Activated CD4-positive, CD25-positive, alpha-beta regulatory T cell treated with anti-CD3 and anti-CD28 coated beads, Interleukin-2, amount 50 U/mL, for 24 hours (primary cell): ENCODE data around the gene ITPA.

Source experiments
- ATAC-seq, 2 donors: fragments of 150-1000 bp; cut with Tn5 transposase; one replicate each; pipeline ENCODE4 v1.10.0; 2021; ENCODE audit warnings: mild to moderate bottlenecking in 1 of 2, moderate library complexity in 1 of 2

The ITPA gene

DNA sequence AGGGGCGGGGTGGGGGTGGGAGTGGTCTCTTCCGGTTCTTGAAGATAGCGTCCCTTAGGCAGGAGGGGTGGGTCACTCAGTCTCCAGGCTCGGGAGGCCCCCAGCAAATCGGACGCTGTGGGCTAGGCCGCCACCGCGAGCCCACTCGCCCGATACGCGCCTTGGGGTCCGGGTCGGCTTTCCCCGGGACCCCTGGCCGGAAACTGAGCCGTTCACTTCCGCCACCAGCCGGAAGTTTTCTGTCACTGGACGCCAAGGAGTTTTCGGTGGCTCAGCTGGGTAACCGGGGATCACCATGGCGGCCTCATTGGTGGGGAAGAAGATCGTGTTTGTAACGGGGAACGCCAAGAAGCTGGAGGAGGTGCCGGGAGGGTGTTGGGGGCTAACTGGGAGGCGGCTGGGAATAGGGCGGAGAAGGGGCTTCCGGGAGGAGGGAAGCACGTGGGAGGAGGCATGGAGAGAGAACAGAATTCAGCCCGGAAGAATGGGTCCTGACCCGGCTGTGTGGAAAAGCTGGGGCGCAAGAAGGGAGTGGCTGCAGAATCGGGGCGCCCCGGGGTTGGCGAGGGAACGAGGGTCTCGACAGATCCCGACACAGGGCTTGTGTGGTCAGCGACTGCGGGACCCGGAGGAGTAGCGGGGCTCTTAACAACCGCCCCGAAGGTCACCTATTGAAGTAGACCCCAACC is at the start of gene ITPA:
TSS of gene ITPA (plus strand) at position 242 of the 689 bp plus-strand sequence. CDS start at position 296, 54 bp downstream.
- peak; percentile 44 to 55 for ATAC-seq

DNA sequence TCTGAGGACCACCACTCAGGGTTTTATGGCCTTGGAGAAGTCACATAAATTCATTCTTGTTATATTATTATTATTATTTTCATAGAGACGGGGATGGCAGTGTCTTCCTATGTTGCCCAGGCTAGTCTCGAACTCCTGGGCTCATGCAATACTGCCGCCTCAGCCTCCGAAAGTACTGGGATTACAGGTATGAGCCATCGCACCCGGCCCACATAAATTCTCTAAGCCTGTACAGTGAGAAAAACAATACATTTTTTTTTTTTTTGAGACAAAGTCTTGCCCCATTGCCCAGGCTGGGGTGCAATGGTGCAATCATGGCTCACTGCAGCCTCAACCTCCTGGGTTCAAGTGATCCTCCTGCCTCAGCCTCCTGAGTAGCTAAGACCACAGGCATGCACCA is 48.9 kb upstream of the ITPA start:
- ATAC-seq, result no peak

DNA sequence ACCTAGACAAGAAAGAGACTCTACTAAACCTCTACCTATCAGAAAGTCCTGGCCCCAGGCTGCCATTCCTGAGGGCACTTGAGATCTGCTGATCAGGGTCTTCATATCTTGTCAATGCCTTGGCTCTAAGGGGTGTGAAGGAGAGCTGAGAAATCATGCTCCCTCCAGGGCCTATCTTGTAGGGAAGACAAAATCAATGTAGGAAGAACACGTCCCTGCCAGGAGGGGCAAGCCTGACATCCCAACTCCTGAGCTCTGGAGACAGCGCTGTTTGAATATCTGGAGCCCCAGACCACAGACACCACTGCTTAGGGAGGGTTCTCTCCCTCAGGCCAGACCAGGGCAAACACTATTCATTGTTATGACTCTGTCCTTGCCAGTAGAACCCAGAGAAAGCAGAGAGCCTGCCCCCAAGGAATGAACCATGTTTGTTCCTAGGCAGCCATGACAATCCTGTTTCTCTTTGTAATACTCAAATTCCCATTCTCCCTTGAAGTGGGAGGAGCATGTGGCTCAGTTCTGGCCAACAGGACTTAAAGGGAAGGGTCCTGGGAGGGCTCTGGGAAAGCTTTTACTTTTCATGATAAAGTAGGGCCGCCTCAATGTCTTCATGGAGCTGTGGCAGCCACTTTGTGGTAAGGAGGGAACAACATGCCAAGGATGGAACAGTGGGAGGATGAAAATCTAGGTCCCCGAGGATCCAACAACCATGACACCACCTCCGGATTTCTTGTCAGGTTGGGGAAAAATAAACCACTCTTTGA is 47.8 kb upstream of the ITPA start:
- no peak for ATAC-seq

DNA sequence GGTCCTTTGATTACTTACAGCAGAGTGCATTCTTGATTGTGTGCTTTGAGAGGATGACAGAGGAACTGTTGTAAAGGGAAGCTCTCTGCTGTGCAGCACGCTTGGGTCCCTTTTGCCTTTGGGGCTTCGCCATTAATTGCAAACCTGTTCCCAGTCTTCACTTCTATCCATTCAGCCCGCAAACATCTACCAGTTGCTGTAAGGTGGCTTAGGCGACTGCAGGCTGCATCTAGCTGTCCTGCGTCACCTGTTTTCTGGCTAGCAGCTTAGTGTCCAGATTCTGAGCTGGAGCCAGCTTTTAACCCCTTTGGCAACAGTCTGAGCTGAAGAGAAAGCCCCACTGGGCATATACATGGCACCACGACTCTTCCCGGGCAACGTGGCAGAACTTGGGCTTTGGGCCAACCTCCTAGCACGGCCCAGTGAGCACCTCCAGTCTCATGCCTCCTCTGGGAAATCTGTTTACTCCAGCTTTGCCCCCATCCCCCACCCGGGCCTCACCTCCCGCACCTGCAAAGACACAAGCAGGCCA is 47.2 kb upstream of the ITPA start:
- ATAC-seq, result no peak

DNA sequence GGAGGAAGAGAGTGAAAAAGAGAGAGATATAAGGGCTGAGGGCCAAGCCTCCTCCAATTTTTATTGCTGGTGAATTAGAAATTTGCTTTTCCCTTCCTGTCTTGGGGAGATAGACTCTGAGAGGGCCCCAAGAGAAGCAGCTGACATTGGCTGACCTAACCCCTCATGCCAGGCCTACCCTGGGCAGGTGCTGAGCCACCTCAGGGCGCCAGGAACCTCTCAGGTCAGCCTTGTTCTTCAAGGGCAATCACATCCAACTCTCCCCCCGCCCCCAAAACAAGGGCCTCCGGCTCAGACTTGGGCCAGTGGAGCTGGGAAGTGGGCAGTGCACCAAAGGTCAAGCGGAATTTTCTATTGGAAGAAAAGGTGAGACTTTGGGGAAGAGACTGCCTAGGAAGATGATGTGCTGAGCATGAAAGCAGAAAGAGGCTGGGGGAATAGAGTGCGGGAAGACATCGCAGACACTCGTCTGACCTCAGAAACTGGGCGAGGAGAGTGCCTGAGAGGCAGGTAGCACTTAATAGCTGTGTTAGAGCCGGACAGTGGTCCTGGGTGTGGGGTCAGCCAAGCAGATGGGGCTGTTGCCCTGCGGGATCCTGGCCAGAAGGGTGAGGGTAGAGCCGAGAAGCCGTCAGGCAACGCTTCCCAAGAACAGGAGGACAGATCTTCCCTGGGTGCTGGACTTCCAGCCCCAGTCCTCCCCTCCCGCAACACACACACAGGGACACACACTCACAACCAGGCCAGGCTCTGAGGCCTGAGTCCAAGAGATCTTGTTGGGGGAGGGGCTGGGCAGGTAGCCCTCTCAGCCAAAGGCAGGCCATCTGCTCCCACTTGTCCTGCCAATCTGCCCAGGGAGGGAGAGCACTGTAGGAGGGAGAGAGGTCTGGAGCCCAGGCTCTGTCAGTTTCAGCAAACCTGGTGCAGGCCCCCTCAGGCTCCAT is 45.9 kb upstream of the ITPA start:
- no peak for ATAC-seq

DNA sequence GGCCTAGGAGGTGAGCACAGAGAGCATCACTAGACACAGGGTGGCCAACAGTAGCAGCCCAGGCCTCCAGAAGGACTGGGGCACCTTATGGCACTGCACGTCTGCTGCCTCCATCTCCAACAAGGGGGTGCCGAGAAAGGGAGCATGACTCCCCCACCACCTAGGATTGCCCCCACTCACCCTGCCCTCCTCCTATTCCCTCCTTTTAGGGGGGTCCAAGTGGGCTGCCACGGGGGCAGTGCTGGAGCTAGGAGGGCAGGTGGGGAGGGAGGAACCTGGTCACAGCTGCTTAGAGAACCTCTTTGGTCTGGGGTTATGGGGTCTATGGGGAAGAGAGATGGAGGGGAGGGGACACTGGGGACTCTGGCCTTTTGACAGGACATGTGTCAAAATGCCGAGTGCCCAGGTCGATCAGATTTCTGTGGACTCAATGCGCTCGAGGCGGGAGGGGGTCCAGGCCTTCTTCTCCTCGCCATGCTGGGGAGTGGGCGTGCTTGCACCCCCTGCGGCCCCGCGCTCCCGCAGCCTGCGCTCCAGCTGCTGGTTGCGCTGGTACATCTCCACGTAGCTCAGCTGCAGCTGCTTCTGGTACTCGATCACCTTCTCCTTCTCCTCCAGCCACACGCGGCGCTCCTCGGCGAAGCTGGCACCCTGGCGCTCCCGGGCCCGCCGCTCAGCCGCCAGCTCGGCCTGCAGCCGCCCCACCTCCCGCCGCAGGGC is 45.1 kb upstream of the ITPA start:
- ATAC-seq, result no peak

DNA sequence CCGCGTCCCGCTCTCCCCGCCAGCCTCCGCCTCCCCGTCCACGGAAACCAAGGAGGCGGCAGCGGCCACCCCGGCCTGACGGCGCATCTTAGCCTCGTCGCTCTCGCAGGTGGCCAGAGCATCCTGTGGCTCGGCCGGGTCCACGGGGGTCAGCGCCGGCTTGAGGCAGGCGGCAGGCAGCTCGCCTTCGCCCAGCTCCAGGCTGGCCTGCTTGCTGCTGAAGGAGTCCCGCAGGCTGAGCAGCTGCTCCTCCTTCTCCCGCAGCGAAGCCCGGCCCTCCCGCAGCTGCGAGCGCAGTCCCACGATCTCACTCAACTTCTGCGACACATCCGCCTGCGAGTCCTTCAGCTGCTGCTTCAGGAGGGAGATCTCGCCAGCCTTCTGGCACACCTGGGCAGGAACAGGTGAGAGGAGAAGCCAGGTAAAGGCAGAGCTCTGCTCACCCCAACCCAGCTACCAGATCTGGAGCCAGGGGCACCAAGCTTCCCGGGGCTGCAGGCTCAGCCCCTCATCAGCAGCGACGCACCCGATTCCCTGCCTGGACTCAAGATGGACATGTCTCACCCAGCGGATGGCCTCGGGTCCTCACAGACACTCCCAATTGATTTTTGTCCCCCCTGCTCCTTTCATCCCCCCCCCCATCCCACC is 44.4 kb upstream of the ITPA start:
- ATAC-seq, result no peak

DNA sequence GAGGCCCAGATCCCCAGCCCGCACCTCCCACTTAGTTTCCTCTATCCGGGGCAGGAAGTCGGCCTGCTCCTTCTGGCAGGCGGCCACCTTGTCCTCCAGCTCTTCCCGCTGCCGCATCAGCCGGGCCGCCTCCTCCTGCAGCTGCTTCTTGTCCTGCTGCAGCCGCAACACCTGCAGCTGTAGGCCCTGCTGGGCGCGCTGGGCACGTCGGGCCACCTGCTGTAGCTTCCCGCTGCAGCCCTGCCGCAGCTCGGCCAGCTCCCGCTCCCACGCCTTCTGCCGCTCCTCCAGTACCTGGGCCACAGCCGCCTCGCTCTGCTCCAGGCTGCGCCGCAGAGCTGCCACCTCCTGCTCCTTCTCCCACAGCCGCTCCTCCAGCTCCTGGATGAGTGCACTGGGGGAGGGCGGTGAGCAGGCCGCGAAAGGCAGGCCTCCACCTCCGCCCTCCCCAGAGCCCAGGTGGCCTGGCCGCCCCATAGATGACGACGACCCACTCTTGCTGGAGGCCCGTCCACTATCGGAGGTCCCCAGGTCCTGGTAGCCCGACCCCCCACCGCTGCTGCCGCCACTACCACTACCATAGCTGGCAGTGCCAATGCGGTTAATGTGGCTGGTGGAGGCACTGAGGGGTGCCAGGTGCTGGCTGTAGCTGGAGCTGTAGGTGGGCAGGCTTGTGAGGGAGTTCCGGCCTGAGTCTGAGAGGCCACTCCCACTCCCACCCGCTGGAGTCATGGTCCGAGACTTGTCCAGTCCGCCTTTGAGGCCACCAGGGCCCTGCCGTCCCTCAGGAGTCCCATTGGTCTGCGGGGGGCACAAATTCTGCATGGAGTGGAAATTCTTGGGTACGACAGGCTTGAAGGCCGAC is 43.6 kb upstream of the ITPA start:
- ATAC-seq, result no peak

DNA sequence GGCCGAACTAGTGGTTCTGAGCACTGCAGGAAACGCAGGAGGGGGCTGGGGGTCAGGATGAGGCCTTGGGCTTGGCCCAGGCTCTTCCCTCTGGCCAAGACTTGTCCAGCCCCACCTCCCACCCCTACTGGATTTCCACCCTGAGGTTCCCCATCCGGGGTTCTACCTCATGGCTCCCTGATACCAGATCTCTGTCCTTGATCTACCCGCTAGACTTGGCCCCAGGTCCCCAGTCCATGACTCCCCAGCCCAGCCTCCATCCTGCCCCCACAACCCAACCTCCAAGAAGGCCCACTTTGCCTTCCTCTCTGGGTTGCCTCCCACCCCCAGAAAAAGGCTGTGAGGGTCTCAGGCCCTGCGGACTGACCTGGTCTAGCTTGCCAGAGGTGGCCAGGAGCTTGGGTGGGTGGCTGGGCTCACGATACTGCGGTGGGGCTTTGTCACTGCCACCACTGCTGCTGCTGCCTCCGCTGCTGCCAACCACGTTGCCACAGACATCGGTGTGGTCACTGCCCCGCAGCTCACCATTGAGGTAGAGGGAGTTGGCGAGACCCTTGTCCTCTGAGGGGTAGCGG is 42.9 kb upstream of the ITPA start:
- ATAC-seq, result no peak

DNA sequence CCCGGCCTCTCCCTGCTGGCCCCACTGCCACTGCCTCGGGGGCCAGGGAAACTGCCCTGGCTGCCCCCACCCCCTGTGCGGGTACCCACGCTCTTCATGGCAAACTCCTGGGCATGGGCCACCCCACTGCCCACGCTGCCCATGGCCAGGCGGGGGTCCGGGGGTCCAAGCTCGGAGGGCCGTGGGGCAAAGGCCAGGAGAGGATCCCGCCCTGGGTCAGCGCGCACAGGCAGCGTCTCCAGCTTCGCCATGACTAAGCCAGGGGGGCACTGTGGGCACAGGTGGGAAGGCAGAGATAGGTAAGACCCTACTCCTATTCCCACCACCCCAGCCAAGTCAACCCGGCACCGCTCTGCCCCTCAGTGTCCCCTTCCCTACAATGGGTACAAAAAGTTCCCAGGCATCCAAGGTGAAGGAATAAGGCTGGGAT is 42.4 kb upstream of the ITPA start:
- no peak for ATAC-seq

DNA sequence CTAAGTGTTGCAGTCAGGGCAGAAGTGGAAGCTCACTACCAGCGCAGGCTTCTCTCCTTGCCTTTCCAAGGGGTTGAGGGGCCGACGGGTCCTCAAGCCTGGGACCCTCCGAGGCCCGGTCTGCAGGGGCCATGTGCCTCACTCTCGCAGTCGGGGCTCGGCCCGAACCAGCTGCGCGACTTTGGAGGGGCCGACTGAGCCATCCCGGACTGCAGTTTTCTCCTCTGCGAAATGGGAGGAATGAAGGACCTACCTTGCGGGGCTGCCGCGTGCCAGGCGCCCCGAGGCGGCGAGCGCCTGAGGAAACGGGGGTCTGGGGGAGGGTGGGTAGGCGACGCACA is 41.6 kb upstream of the ITPA start:
- ATAC-seq, result no peak

DNA sequence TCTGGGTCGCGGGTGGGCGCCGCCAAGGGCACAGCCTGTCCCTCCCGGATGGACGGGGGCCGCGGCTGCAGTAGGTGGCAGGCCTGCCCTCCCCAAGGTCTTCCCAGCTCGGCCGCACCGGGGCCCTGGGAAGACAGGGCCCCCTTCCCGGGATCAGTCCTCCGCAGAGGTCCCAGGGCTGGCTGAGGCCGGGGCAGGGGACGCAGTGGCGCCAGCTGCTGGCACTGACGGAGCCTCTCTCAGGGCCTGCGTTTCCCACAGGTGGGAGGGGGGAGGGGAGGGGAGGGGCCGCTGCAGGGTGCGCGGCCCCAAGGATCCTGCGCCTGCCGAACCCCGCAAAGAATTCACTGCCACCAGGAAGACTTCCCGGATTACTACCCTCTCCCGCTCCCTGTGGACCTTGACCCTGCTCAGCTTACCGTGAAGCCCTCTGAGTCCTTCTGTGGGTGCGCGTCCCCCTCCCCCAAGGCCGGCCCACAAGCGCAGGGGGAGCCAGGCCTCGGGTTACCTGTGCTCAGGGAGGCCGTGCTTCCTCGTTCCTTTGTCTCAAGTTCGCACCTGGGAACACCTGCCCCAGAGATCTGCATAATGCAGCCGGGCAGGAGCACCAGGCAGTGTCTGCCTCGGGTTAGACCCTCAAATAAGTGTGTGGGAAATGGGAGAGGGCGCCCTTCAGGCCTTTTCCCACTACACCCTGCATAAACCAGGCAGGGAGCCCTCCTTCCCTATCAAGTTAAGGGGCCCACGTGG is 41.0 kb upstream of the ITPA start:
- ATAC-seq, result no peak

DNA sequence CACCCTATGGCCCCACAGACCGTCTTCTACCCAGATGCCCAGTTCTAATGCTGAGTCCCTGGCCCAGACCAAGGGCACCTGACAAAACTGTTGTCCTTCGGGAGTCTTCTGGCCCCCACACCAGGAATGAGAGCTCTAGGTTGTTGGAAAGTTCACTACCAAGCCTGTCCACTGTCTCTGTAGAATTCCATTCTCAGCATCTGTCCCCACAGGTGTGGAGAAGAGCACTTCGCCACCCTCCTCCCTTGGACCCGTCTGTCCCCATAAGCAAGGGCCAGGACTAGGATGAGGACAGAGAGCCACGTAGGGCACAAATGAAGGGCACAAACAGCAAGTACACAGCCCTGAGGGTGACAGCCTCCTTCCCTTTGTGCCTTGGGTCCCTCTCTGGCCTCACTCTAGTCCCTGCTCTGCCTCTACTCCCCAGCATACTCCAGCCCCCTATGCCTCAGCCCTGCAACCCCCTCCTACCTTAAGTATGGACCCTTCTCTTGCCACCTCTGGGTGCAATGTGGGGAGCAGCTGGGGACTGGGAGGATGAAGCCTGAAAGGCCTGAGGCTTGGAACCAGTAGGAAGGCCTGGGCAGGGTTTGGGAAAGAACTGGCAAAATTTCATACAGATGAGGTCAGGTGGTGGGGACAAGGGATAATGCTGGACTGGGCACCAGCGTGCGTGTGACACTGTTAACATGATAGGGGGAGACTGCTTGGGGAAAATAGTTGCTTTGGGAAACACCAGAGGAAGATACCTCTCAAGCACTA is 40.3 kb upstream of the ITPA start:
- ATAC-seq, result no peak

DNA sequence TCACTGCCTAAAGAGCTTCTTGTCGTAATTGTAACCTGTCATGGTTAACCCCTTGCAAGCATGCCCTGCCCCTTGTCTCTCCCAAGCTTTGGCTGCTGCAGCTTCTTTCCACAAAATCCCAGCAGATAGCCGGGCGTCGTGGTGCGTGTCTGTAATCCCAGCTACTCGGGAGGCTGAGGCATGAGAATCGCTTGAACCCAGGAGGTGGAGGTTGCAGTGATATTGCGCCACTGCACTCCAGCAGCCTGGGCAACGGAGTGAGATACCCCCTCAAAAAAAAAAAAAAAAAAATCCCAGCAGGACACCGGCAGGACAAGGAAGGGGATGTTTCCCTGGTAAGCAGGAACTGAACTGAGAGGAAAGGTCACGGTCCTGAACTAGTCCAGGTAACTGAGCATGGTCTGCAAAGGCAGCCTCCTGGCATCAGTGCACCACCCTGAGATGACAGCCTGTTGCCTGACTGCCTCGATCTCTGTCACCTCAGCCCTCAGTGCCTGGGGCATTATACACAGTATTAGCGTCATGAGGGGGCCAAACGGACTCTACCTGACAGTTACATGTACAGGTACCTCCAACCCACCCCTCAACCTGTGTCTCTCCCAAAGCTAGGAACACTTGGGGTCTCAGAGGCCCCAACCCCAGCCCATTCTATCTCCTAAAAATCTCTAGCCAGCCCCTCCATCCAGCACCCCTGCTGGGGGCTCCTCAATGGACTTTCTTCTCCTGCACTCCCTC is 37.7 kb upstream of the ITPA start:
- no peak for ATAC-seq

DNA sequence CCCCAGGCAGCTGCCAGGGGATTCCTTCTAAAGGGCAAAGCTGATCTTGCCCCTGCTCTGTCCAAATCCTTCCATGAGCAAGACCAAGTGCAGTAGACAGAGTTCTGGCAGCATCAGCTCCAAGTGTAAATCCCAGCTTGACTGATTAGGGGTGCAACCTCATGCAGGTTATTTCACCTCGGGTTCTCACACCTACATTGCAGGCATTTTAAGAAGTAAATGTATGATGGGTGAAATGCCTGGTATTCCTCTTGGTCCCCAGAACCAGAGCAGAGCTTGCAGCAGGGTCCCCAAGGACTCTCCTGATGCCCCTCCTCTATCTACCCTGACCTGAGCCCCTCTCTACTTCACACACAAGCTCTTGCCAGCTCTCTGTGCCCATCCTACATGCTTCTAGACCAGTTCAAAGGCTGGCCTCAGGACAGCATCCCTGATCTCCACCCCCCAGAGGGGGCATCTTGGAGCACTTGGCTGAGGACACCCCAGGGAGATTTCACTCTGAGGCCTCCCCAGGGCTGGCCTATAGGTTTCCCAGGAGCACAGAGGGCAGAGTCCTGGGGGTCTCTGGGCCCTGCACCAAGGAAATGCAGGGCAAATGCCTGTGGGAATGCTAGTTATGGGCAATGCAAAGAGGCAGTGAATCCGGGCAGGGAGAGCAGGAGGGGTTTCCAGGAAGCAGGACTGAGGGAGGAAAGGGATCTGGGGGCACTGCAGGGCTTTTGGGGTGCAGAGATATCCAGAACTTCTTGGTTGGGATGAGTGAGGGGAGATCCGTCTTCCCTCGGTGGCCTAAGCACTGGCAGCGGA is 37.0 kb upstream of the ITPA start:
- ATAC-seq, result no peak

DNA sequence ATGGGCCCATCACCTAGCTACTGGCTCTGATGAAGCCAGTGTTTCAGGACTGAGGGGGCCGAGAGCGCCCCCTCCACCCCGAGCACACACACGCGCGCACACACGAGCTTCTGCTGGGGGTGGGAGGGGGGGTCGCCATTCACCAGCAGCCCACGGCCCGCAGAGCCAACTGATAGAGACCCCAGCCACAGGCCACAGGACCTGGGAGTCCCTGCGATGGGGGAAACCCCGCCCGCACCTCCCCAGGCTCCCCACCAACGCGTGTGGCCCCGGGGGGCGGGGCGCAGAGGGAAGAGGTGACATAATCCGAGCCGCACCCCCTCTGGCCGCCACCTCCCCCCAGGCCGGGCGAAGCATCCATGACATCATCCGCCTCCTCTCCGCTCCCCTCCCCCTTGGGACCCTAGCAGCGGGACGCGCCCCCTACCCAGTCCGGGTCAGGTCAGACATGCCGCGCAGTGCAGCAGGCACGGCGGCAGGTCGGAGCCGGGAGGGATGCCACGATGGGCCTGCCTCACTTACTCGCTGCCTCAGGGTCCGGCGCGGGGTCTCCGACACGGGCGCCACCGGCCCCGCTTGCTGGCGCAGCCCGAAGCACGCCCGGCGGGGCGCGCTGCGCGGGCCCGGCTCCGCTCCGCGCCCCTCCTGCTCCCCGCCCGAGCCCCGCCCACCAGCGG is 36.2 kb upstream of the ITPA start, which contains the start of gene LZTS3:
TSS of gene LZTS3 (minus strand) at position 617 of the 677 bp plus-strand sequence. CDS start 6,386 bp downstream, outside the sequence.
- peak; percentile 75 to 77 for ATAC-seq
